ENCODE data around the gene C1orf35. TPM values are rescaled to one million over a fixed set of nuclear protein-coding genes. Genes with fewer than 3 reads are reported as not detected.

C1orf35 gene
- total and polyA plus RNA-seq, 2 donors (not counting 1 experiment from before 2014, with no cell fraction given) = 4.8 to 7.6 TPM

- peak in 1 of 2 donors; percentile 27 for DNase-seq (ENCODE audit: low read depth in 2 of 2)
- no peak overlapping the region for H3K9ac ChIP-seq (ENCODE audit: insufficient read depth, low read length)
- H3K36me3 ChIP-seq (ENCODE audit: control insufficient read depth, insufficient read depth, low read length) = peaks cover 20% of the 10 kb centered on the region
- H3K4me1 ChIP-seq (ENCODE audit: control insufficient read depth, extremely low read depth, insufficient read depth, low read length) = no peaks in the 10 kb centered on the region
- H4K20me1 ChIP-seq (ENCODE audit: control insufficient read depth, extremely low read depth, insufficient read depth, low read length) = no peaks in the 10 kb centered on the region
- H3K4me2 ChIP-seq (ENCODE audit: extremely low read depth, insufficient read depth, low read length) = no peak overlapping the region
- peaks cover 28% of the 10 kb centered on the region for H3K79me2 ChIP-seq (ENCODE audit: control insufficient read depth, insufficient read depth, low read length)
- no peaks in the 10 kb centered on the region for H3K27me3 ChIP-seq (ENCODE audit: control insufficient read depth, insufficient read depth, low read length)
- TF ChIP-seq EZH2 (IDR thresholded peaks at IDR 0.05; ENCODE audit: low read length, missing control alignments) = no peak
- TF ChIP-seq, protein P1, sequence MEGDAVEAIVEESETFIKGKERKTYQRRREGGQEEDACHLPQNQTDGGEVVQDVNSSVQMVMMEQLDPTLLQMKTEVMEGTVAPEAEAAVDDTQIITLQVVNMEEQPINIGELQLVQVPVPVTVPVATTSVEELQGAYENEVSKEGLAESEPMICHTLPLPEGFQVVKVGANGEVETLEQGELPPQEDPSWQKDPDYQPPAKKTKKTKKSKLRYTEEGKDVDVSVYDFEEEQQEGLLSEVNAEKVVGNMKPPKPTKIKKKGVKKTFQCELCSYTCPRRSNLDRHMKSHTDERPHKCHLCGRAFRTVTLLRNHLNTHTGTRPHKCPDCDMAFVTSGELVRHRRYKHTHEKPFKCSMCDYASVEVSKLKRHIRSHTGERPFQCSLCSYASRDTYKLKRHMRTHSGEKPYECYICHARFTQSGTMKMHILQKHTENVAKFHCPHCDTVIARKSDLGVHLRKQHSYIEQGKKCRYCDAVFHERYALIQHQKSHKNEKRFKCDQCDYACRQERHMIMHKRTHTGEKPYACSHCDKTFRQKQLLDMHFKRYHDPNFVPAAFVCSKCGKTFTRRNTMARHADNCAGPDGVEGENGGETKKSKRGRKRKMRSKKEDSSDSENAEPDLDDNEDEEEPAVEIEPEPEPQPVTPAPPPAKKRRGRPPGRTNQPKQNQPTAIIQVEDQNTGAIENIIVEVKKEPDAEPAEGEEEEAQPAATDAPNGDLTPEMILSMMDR (conservative IDR thresholded peaks at IDR 0.05 in 1 of 2, IDR thresholded peaks at IDR 0.05 in 1 of 2; ENCODE audit: low read depth in 1 of 2, low read length in 2 of 2) = no peak
- H3K4me3 ChIP-seq (replicated peaks in 1 of 4; ENCODE audit: control extremely low read depth in 1 of 4, insufficient read depth in 1 of 4, low read depth in 3 of 4, low read length in 4 of 4) = no peak overlapping the region
- no peak overlapping the region for H2AFZ ChIP-seq (ENCODE audit: low read length)
- H3K9me3 ChIP-seq (ENCODE audit: control insufficient read depth, insufficient read depth, low read depth, low read length) = no peaks in the 10 kb centered on the region
- H3K27ac ChIP-seq (ENCODE audit: insufficient read depth, low read length) = no peak overlapping the region
These were observed 1.6 kb upstream of the C1orf35 start for GRCh38 chr1:228104526-228105269.

DNA sequence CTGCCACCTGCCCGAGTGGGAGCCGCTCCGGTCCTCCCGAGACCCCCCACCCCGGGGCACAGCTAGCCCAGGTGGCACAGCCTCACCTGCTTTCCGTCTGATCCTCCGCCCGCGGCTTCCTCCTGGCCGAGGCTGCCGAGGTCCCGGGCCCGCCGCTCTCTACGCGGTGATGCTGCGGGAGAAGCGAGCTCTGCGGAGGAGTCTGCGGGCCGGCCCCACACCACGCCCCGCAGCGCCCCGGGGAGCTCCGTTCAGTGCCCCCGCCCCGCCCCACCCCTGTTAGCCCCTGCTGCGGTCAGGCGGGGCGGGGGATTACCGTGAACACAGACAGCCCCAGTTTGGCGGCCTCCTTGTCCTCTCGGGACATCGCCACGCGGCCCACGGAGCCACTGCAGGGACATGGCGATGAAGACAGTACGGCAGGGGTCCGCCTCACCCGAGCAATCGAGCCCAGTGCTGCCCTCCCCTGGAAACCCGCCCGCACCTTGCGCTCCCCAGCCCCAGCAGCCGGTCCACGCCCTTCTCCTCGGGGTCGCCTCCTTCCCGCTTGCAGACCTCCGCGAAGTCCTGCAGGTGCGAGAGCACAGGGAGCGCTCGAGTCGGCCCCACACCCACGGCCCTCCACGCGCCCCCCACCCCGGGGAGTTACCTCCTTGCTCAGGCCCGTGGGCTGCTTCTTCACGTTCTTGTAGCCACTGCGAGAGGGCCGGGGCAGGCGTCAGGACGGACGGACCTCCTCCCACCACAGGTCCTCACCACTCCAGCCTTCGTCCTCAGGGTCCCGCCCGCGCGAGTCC lies 933 bp downstream of the C1orf35 start:
- no peaks in the 10 kb centered on the region for H3K4me1 ChIP-seq (ENCODE audit: control insufficient read depth, extremely low read depth, insufficient read depth, low read length)
- no peaks in the 10 kb centered on the region for H3K27me3 ChIP-seq (ENCODE audit: control insufficient read depth, insufficient read depth, low read length)
- H3K9ac ChIP-seq (ENCODE audit: insufficient read depth, low read length) = peak overlapping the region; percentile 74
- DNase-seq (ENCODE audit: low read depth in 2 of 2) = peak in 1 of 2 donors; percentile 21
- no peaks in the 10 kb centered on the region for H4K20me1 ChIP-seq (ENCODE audit: control insufficient read depth, extremely low read depth, insufficient read depth, low read length)
- no peaks in the 10 kb centered on the region for H3K9me3 ChIP-seq (ENCODE audit: control insufficient read depth, insufficient read depth, low read depth, low read length)
- H3K4me2 ChIP-seq (ENCODE audit: extremely low read depth, insufficient read depth, low read length) = peak overlapping the region; percentile 28
- peaks cover 40% of the 10 kb centered on the region for H3K36me3 ChIP-seq (ENCODE audit: control insufficient read depth, insufficient read depth, low read length)
- no peak for TF ChIP-seq EZH2 (IDR thresholded peaks at IDR 0.05; ENCODE audit: low read length, missing control alignments)
- TF ChIP-seq, protein P1 (conservative IDR thresholded peaks at IDR 0.05 in 1 of 2, IDR thresholded peaks at IDR 0.05 in 1 of 2; ENCODE audit: low read depth in 1 of 2, low read length in 2 of 2) = peak; percentile 6 to 9
- peak overlapping the region; percentile 49 to 83 (median 66) for H3K4me3 ChIP-seq (replicated peaks in 1 of 4; ENCODE audit: control extremely low read depth in 1 of 4, insufficient read depth in 1 of 4, low read depth in 3 of 4, low read length in 4 of 4)
- H2AFZ ChIP-seq (ENCODE audit: low read length) = no peak overlapping the region
- peaks cover 39% of the 10 kb centered on the region for H3K79me2 ChIP-seq (ENCODE audit: control insufficient read depth, insufficient read depth, low read length)
- no peak overlapping the region for H3K27ac ChIP-seq (ENCODE audit: insufficient read depth, low read length)

DNA sequence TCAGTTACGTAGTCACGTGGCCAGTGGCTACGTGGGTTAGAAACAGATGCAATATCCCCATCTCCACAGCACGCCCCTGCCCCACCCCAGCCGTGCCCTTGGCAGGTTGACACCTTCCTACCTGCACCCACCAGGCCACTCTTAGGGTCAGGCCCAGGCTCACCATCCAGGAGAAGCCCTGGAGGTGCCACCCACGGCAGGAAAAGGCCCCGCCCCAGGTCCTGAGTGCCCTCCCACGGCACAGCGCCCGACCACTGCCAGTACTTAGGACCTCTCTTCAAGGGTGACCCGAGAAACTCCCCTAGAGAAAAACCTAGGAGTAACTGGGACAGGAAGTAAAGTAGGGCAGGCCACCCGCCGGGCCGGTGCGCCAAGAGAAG lies 1.5 kb downstream of the C1orf35 start:
- Histone ChIP-seq H3K79me2 (ENCODE audit: control insufficient read depth, insufficient read depth, low read length) (peaks cover 45% of the 10 kb centered on the region), H3K4me1 (ENCODE audit: control insufficient read depth, extremely low read depth, insufficient read depth, low read length) (no peaks in the 10 kb centered on the region), H3K4me3 (replicated peaks in 1 of 4; ENCODE audit: control extremely low read depth in 1 of 4, insufficient read depth in 1 of 4, low read depth in 3 of 4, low read length in 4 of 4) (peak overlapping the region in 2 of 4 experiments; percentile 64 to 83), H3K36me3 (ENCODE audit: control insufficient read depth, insufficient read depth, low read length) (peaks cover 41% of the 10 kb centered on the region), H3K9me3 (ENCODE audit: control insufficient read depth, insufficient read depth, low read depth, low read length) (no peaks in the 10 kb centered on the region), H2AFZ (ENCODE audit: low read length) (no peak overlapping the region), H3K27ac (ENCODE audit: insufficient read depth, low read length) (no peak overlapping the region), H3K27me3 (ENCODE audit: control insufficient read depth, insufficient read depth, low read length) (no peaks in the 10 kb centered on the region), H3K9ac (ENCODE audit: insufficient read depth, low read length) (no peak overlapping the region), H3K4me2 (ENCODE audit: extremely low read depth, insufficient read depth, low read length) (peak overlapping the region; percentile 35), H4K20me1 (ENCODE audit: control insufficient read depth, extremely low read depth, insufficient read depth, low read length) (no peaks in the 10 kb centered on the region)
- no peak for DNase-seq (ENCODE audit: low read depth in 2 of 2)
- no peak for TF ChIP-seq EZH2 (IDR thresholded peaks at IDR 0.05; ENCODE audit: low read length, missing control alignments)
- TF ChIP-seq, protein P1 (conservative IDR thresholded peaks at IDR 0.05 in 1 of 2, IDR thresholded peaks at IDR 0.05 in 1 of 2; ENCODE audit: low read depth in 1 of 2, low read length in 2 of 2) = no peak
